Progenitor cell of endocrine pancreas (in vitro differentiated cells): ENCODE data around the gene HSD17B11. TPM values are rescaled to one million over a fixed set of nuclear protein-coding genes. Genes with fewer than 3 reads are reported as not detected.
"Not testable (repeated sequence)": the region's sequence is repeated elsewhere in the genome, so short reads cannot be mapped to it uniquely, and the experiment has no call there.

Experiments used
- DNase-seq: peaks from one replicate; pipeline ENCODE4 v3.0.0; 2021; ENCODE audit warnings: low spot score; ENCODE audit not compliant: unreplicated experiment
- H3K27ac Mint-ChIP-seq: 2 replicates; pipeline ENCODE4 v1.8.0; 2021; ENCODE audit warnings: mild to moderate bottlenecking, moderate library complexity, mixed read lengths
- H3K27me3 Mint-ChIP-seq: 2 replicates; pipeline ENCODE4 v1.8.0; 2021; ENCODE audit warnings: mixed read lengths
- H3K36me3 Mint-ChIP-seq: 2 replicates; pipeline ENCODE4 v1.8.0; 2022; ENCODE audit warnings: mixed read lengths; ENCODE audit not compliant: insufficient read depth
- H3K4me1 Mint-ChIP-seq: 2 replicates; pipeline ENCODE4 v1.8.0; 2021; ENCODE audit warnings: low read depth, mixed read lengths
- H3K4me3 Mint-ChIP-seq: 2 replicates; pipeline ENCODE4 v1.8.0; 2021; ENCODE audit warnings: low read depth, mild to moderate bottlenecking, moderate library complexity, mixed read lengths
- H3K9me3 Mint-ChIP-seq: 2 replicates; pipeline ENCODE4 v1.8.0; 2021; ENCODE audit warnings: low read depth, mixed read lengths
- CTCF ChIP-seq: fragments of 200-600 bp; sonication (generic); IDR thresholded peaks from one replicate; pipeline ENCODE4 v1.5.0; 2021; ENCODE audit warnings: antibody characterized with exemption, mild to moderate bottlenecking; ENCODE audit not compliant: unreplicated experiment
- total RNA-seq: library from RNA; stranded (reverse); gene quantifications from 2 replicates; pipeline ENCODE4 v1.2.1, GENCODE V29; 2021

HSD17B11 gene
- total RNA-seq, 1 donor from 2014 or later: 28.2 TPM

- Mint-ChIP-seq H3K9me3 (peaks cover 10% of the 10 kb centered on the region), H3K27me3 (no peaks in the 10 kb centered on the region), H3K4me3 (no peak overlapping the region), H3K36me3 (no peaks in the 10 kb centered on the region), H3K4me1 (peaks cover 4% of the 10 kb centered on the region), H3K27ac (no peak overlapping the region)
- DNase-seq: no peak
- no peak for TF ChIP-seq CTCF
These were observed 64.5 kb downstream of the HSD17B11 start for GRCh38 chr4:87326460-87326859.

DNA sequence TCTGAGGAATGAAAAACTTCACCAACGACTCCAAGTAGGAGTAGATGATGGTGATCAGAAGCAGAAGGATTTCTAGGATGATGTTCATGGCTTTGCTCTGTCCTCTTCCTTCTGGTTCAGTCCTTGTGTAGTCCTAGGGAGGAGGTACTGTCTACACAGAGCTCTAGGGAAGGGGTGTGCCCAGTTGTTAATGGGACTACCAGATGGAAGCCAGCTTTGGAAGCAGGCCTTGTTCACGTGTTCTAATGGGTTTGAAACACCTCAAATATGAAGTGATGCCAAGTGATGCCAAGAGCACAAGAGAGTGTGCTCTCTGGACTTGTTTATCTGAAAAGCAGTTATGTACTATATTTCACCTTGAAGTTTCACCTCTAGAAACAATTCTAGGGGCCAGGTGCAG lies 68.2 kb downstream of the HSD17B11 start, which contains the start of gene HSD17B13:
Gene HSD17B13 (minus strand): TSS at position 129 of the 400 bp plus-strand sequence. CDS start 41 bp downstream, at position 88.
- Mint-ChIP-seq H3K4me3 (no peak within 1 kb of the TSS), H3K9me3 (no peaks in the 10 kb centered on the region), H3K36me3 (no peaks in the 10 kb centered on the region), H3K27me3 (no peaks in the 10 kb centered on the region), H3K27ac (no peak within 1 kb of the TSS), H3K4me1 (peaks cover 4% of the 10 kb centered on the region)
- DNase-seq: no peak
- no peak for TF ChIP-seq CTCF

GRCh38 chr4:87321888-87322287 lies 69.1 kb downstream of the HSD17B11 start:
- H3K4me1 Mint-ChIP-seq: peaks cover 4% of the 10 kb centered on the region
- no peak for DNase-seq
- H3K27me3 Mint-ChIP-seq: no peaks in the 10 kb centered on the region
- no peaks in the 10 kb centered on the region for H3K9me3 Mint-ChIP-seq
- no peak overlapping the region for H3K27ac Mint-ChIP-seq
- no peak for TF ChIP-seq CTCF
- H3K36me3 Mint-ChIP-seq: no peaks in the 10 kb centered on the region
- H3K4me3 Mint-ChIP-seq: no peak overlapping the region

- H3K27ac Mint-ChIP-seq: no peak overlapping the region
- H3K9me3 Mint-ChIP-seq: no peaks in the 10 kb centered on the region
- no peak for TF ChIP-seq CTCF
- H3K4me3 Mint-ChIP-seq: no peak overlapping the region
- H3K4me1 Mint-ChIP-seq: no peaks in the 10 kb centered on the region
- no peaks in the 10 kb centered on the region for H3K27me3 Mint-ChIP-seq
- DNase-seq: no peak
- H3K36me3 Mint-ChIP-seq: no peaks in the 10 kb centered on the region
These were observed 73.5 kb downstream of the HSD17B11 start for GRCh38 chr4:87317527-87317926.

GRCh38 chr4:87316961-87317360 lies 74.0 kb downstream of the HSD17B11 start:
- no peaks in the 10 kb centered on the region for H3K27me3 Mint-ChIP-seq
- H3K4me1 Mint-ChIP-seq: no peaks in the 10 kb centered on the region
- no peak for DNase-seq
- H3K4me3 Mint-ChIP-seq: no peak overlapping the region
- no peak overlapping the region for H3K27ac Mint-ChIP-seq
- H3K9me3 Mint-ChIP-seq: no peaks in the 10 kb centered on the region
- TF ChIP-seq CTCF: no peak
- H3K36me3 Mint-ChIP-seq: no peaks in the 10 kb centered on the region

GRCh38 chr4:87315000-87315399 lies 76.0 kb downstream of the HSD17B11 start:
- H3K9me3 Mint-ChIP-seq, H3K4me3 Mint-ChIP-seq, H3K27me3 Mint-ChIP-seq, DNase-seq, H3K36me3 Mint-ChIP-seq, H3K27ac Mint-ChIP-seq, H3K4me1 Mint-ChIP-seq: not testable (repeated sequence)
